ENCODE results near the gene MAP1S. TPM values are rescaled to one million over a fixed set of nuclear protein-coding genes. Genes with fewer than 3 reads are reported as not detected.

Gene MAP1S
- total and polyA plus RNA-seq, 2 of the 4 experiments (the other 2 are of a cell fraction): 6.1 to 48.6 TPM

DNA sequence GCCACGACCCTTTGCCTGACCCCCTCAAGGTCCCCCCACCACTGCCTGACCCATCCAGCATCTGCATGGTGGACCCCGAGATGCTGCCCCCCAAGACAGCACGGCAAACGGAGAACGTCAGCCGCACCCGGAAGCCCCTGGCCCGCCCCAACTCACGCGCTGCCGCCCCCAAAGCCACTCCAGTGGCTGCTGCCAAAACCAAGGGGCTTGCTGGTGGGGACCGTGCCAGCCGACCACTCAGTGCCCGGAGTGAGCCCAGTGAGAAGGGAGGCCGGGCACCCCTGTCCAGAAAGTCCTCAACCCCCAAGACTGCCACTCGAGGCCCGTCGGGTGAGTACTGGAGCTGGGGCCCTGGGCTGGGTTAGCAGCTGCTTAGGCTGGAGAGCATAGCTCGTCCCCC is 8.6 kb downstream of the MAP1S start:
- Histone ChIP-seq H2BK5ac (ENCODE audit: low read depth, low read length, poor library complexity, severe bottlenecking) (no peak overlapping the region), H3K27ac (ENCODE audit: insufficient read depth, low read length) (no peak overlapping the region), H3K4ac (ENCODE audit: low read depth, low read length) (no peak overlapping the region), H4K8ac (ENCODE audit: low read depth in 2 of 2, low read length in 2 of 2) (no peak overlapping the region), H2BK20ac (ENCODE audit: low read depth, low read length) (no peak overlapping the region), H3K4me1 (ENCODE audit: control insufficient read depth, insufficient read depth, low read length) (no peaks in the 10 kb centered on the region), H4K20me1 (ENCODE audit: insufficient read depth, low read length) (peaks cover 29% of the 10 kb centered on the region), H2BK120ac (ENCODE audit: low read depth, low read length) (no peak overlapping the region), H3K79me1 (ENCODE audit: low read depth in 1 of 2, low read length in 2 of 2) (peaks cover 15 to 53% of the 10 kb centered on the region in 2 experiments), H3K27me3 (ENCODE audit: control insufficient read depth, insufficient read depth, low read length) (no peaks in the 10 kb centered on the region), H3K18ac (ENCODE audit: low read depth, low read length) (no peak overlapping the region), H2AFZ (replicated peaks; ENCODE audit: low read length, poor library complexity) (no peak overlapping the region), H2AK9ac (replicated peaks; ENCODE audit: low read depth, low read length, poor library complexity) (no peak overlapping the region), H3K14ac (replicated peaks; ENCODE audit: low read depth, low read length) (no peak overlapping the region), H3K4me2 (ENCODE audit: low read depth, low read length) (no peak overlapping the region), H2BK15ac (ENCODE audit: low read depth, low read length) (no peak overlapping the region), H3K56ac (ENCODE audit: extremely low read depth, insufficient read depth, low read length) (no peak overlapping the region), H3K36me3 (ENCODE audit: control insufficient read depth, insufficient read depth, low read length) (peaks cover 68% of the 10 kb centered on the region), H3K9ac (ENCODE audit: low read depth, low read length) (no peak overlapping the region), H4K91ac (ENCODE audit: insufficient read depth, low read depth, low read length) (no peak overlapping the region), H3K23ac (ENCODE audit: low read depth, low read length) (no peak overlapping the region), H3K9me3 (ENCODE audit: control insufficient read depth, insufficient read depth, low read length) (peaks cover 2% of the 10 kb centered on the region; the same call in 1 of the 2 replicates), H4K5ac (ENCODE audit: low read depth, low read length) (no peak overlapping the region), H3K4me3 (ENCODE audit: insufficient read depth, low read depth, low read length) (no peak overlapping the region), H2AK5ac (ENCODE audit: low read depth, low read length) (no peak overlapping the region), H3K9me1 (ENCODE audit: insufficient read depth, low read length) (peaks cover 4% of the 10 kb centered on the region; the same call in 1 of the 2 replicates)
- intact Hi-C loops (cut with micrococcal nuclease) (no loop called here), in situ Hi-C loops (cut with MboI; ENCODE audit: low sequenced_read_pairs) (no loop called here), dilution Hi-C loops (cut with HindIII; ENCODE audit: low sequenced_read_pairs, unreplicated experiment) (no loop called here)
- DNase-seq (no peak), ATAC-seq (ENCODE audit: low read depth) (no peak)
- 98% methylated on average over 8 of the region's 19 CpGs; no CpG with 5 or more reads in 1 of the 2 experiments for WGBS, 2 experiments (ENCODE audit: extremely low coverage in 2 of 2, insufficient read length in 1 of 2)
- ChIA-PET POLR2A (ENCODE audit: unreplicated experiment) (no interaction called here), CTCF (interaction anchor here (0.7 kb wide), 1 partner anchor 205 kb away, joined by 3 read pairs; the partner anchor contains the start of gene CCDC124)
- no TSS peak for BruUV-seq (replicated peaks)
- TF ChIP-seq FOS (IDR thresholded peaks at IDR 0.05; ENCODE audit: low read depth, low read length): no peak
- no peak for TF ChIP-seq BHLHE40 (IDR thresholded peaks at IDR 0.05; ENCODE audit: low read depth, low read length)
- no peak for TF ChIP-seq SMC3 (IDR thresholded peaks at IDR 0.05; ENCODE audit: low read depth, low read length)
- TF ChIP-seq NFE2L2 (IDR thresholded peaks at IDR 0.05; ENCODE audit: low read depth, low read length): no peak
- TF ChIP-seq, protein P1, sequence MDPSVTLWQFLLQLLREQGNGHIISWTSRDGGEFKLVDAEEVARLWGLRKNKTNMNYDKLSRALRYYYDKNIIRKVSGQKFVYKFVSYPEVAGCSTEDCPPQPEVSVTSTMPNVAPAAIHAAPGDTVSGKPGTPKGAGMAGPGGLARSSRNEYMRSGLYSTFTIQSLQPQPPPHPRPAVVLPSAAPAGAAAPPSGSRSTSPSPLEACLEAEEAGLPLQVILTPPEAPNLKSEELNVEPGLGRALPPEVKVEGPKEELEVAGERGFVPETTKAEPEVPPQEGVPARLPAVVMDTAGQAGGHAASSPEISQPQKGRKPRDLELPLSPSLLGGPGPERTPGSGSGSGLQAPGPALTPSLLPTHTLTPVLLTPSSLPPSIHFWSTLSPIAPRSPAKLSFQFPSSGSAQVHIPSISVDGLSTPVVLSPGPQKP (IDR thresholded peaks at IDR 0.05; ENCODE audit: borderline replicate concordance, low read depth, low read length): no peak
- TF ChIP-seq POLR2A (IDR thresholded peaks at IDR 0.05; ENCODE audit: low read depth, low read length): no peak
- no peak for TF ChIP-seq MAFK (IDR thresholded peaks at IDR 0.05; ENCODE audit: low read depth, low read length)
- no peak for TF ChIP-seq RFX5 (IDR thresholded peaks at IDR 0.05; ENCODE audit: low read depth, low read length)
- TF ChIP-seq MAZ (IDR thresholded peaks at IDR 0.05; ENCODE audit: borderline replicate concordance, low read depth, low read length): no peak
- no peak for TF ChIP-seq CEBPB (IDR thresholded peaks at IDR 0.05; ENCODE audit: low read depth, low read length)
- TF ChIP-seq, protein P2, sequence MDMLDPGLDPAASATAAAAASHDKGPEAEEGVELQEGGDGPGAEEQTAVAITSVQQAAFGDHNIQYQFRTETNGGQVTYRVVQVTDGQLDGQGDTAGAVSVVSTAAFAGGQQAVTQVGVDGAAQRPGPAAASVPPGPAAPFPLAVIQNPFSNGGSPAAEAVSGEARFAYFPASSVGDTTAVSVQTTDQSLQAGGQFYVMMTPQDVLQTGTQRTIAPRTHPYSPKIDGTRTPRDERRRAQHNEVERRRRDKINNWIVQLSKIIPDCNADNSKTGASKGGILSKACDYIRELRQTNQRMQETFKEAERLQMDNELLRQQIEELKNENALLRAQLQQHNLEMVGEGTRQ (IDR thresholded peaks at IDR 0.05; ENCODE audit: low read depth, low read length): no peak
- TF ChIP-seq MXI1 (IDR thresholded peaks at IDR 0.05; ENCODE audit: borderline replicate concordance, low read depth, low read length): no peak
- TF ChIP-seq RAD21 (IDR thresholded peaks at IDR 0.05; ENCODE audit: low read length): no peak
- TF ChIP-seq RCOR1 (IDR thresholded peaks at IDR 0.05; ENCODE audit: insufficient replicate concordance, low read length): no peak
- TF ChIP-seq, protein P3, sequence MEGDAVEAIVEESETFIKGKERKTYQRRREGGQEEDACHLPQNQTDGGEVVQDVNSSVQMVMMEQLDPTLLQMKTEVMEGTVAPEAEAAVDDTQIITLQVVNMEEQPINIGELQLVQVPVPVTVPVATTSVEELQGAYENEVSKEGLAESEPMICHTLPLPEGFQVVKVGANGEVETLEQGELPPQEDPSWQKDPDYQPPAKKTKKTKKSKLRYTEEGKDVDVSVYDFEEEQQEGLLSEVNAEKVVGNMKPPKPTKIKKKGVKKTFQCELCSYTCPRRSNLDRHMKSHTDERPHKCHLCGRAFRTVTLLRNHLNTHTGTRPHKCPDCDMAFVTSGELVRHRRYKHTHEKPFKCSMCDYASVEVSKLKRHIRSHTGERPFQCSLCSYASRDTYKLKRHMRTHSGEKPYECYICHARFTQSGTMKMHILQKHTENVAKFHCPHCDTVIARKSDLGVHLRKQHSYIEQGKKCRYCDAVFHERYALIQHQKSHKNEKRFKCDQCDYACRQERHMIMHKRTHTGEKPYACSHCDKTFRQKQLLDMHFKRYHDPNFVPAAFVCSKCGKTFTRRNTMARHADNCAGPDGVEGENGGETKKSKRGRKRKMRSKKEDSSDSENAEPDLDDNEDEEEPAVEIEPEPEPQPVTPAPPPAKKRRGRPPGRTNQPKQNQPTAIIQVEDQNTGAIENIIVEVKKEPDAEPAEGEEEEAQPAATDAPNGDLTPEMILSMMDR (conservative IDR thresholded peaks at IDR 0.05; ENCODE audit: low read depth, low read length): no peak
- no peak for TF ChIP-seq CHD1 (IDR thresholded peaks at IDR 0.05; ENCODE audit: low read depth, low read length)
